ENCODE results near the gene GALNT1.

GALNT1 gene

GRCh38 chr18:35616664-35617423 is 35.3 kb downstream of the GALNT1 start:
- no peak overlapping the region for H3K4me3 ChIP-seq (ENCODE audit: low read depth, low read length)

DNA sequence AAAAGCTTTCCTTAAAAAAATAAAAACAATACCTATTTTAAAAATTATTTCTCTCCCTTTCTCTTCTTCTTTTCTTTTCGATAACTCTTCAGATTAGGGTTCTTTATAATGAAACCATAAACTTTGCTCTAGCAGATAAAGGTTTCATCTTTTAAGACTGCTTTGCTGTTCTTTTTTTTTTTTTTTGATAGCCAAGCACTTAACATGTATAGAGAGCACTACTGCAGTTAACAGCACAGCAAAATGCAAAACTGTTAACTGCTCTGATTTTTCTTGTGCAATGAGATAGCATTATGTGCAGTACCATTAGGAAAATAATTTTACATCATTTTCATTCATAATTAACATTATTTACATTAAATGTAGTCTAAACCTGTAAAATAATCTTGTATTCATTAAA is 36.3 kb downstream of the GALNT1 start:
- no peak overlapping the region for H3K4me3 ChIP-seq (ENCODE audit: low read depth, low read length)

- no peak overlapping the region for H3K4me3 ChIP-seq (ENCODE audit: low read depth, low read length)
Observed at GRCh38 chr18:35618289-35618688, 36.7 kb downstream of the GALNT1 start.

DNA sequence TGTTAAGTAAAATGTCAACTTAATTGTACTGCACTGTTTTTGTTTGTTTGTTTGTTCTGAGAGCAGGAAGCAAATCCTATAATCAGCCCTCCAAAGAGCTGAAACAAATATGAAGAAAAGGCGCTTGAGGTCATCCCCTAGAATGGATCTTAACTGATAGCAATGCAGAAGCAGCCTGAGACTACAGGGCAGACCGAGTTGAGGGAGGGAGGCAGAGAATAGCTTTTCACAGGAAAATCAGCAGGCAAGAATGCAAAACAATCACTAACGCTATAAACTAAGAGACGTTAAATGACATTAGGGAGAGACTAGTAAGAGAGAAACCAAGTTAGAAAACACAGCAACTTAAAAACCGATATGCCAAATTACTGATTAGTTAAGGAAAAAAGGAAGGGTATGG is 37.2 kb downstream of the GALNT1 start:
- H3K4me3 ChIP-seq (ENCODE audit: low read depth, low read length), result no peak overlapping the region

DNA sequence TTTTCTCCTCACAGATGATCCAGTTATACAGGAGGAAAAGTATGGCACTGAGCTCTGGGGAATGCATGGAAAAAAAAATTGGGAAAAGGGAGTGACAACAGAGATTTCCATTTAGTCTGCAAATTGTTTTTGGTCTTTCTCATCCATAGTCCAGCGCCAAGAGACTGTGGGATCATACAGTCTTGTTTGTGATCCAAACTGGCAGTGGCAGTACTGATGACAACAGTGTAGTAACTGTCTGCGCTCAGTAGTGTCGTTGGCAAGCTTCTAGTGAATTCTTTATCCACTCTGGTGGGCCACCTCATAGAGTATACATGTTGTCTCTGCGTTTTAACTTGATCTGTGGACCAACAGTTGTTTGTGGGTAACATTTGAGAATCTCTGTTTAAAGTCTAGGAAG is 37.9 kb downstream of the GALNT1 start:
- H3K4me3 ChIP-seq (ENCODE audit: low read depth, low read length), result no peak overlapping the region

GRCh38 chr18:35619941-35620340 is 38.4 kb downstream of the GALNT1 start:
- no peak overlapping the region for H3K4me3 ChIP-seq (ENCODE audit: low read depth, low read length)

DNA sequence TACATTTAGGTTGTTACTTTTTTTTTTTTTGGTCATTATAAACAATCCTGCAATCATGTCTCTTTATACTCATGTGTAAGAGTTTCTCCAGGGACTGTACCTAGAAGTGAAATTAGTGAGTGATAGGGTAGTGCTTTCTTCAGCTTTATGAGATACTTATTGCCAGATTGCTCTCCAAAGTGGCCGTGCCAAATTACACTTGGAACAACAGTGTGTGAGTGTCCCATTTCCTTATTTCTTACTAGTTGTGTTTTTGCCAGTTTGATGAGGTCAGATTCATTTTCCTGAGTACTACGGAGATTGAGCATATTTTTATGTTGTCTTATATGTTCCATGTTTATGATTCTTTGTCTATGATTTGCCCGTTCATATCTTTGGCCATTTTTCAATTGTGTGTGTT is 39.2 kb downstream of the GALNT1 start:
- no peak overlapping the region for H3K4me3 ChIP-seq (ENCODE audit: low read depth, low read length)

- H3K4me3 ChIP-seq (ENCODE audit: low read depth, low read length), result no peak overlapping the region
Observed at GRCh38 chr18:35623255-35623654, 41.7 kb downstream of the GALNT1 start.

GRCh38 chr18:35624146-35624545 is 42.6 kb downstream of the GALNT1 start:
- H3K4me3 ChIP-seq (ENCODE audit: low read depth, low read length), result no peak overlapping the region

DNA sequence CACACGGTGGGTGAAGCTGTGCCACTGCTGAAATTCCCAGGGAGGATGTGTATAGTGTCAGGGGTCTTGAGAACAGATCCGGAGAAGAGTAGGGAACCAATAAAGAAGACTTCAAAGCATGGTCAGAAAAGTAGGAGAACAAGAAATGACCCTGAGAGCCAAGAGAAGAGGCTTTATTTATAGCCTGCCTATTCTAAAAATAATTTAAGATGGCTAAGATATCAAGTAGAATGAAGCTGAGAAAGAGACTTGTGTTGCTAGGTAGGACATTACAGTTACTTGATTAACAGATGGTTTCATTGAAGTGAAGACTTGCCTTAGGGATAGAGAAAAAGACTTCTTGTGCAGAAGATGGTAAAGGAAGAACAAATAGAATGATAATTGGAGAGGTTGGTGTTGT is 43.7 kb downstream of the GALNT1 start:
- H3K4me3 ChIP-seq (ENCODE audit: low read depth, low read length), result no peak overlapping the region

GRCh38 chr18:35633761-35634160 is 52.2 kb downstream of the GALNT1 start:
- H3K4me3 ChIP-seq (ENCODE audit: low read depth, low read length), result no peak overlapping the region

GRCh38 chr18:35634323-35634722 is 52.8 kb downstream of the GALNT1 start:
- no peak overlapping the region for H3K4me3 ChIP-seq (ENCODE audit: low read depth, low read length)

DNA sequence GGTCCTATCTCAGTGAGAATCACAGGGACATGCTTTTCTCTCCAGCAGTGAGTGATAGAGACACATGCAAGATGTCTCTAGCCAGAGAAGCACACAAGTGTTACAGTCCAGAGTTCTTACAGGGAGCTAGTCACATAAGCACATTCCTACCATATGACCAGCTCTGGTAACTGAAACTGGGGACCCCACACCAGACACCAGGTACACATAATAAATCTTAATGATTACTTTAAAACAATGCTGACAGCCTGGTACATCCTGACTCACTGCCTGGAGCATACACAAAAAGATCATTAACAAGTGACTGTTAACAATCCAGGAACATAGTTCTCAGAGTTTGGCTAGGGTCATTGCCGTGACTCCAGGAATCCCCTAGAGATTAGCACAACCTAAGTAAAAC is 53.6 kb downstream of the GALNT1 start:
- no peak overlapping the region for H3K4me3 ChIP-seq (ENCODE audit: low read depth, low read length)

DNA sequence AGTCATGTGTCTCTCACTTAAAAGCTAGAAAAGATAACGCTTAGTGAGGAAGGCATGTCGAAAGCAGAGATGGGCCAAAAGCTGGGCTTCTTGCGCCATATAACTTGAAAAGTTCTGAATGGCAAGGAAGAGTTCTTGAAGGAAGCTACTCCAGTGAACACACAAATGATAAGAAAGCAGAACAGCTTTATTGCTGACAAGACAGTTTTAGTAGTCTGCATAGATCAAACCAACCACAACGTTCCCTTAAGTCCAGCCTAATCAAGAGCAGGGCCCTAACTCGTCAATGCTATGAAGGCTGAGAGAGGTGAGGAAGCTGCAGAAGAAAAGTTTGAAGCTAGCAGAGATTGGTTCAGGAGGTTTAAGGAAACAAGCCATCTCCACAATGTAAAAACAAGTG is 55.7 kb downstream of the GALNT1 start:
- H3K4me3 ChIP-seq (ENCODE audit: low read depth, low read length), result no peak overlapping the region

DNA sequence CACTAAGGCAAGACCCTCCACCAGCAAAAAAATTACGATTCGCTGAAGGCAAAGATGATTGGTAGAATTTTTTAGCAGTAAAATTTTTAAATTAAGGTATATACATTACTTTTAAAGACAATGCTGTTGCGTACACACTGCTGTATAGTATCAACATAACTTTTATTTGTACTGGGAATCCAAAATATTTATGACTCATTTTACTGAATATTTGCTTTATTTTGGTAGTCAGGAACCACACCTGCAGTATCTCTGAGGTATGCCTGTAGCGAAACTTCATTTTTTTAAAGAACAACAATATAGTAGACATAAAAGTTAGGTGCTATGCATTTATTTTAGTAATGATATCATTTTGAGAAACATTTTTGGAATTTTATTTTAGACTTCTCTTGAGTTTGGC is 57.8 kb downstream of the GALNT1 start:
- H3K4me3 ChIP-seq (ENCODE audit: low read depth, low read length), result no peak overlapping the region

GRCh38 chr18:35641467-35641866 is 59.9 kb downstream of the GALNT1 start:
- no peak overlapping the region for H3K4me3 ChIP-seq (ENCODE audit: low read depth, low read length)

DNA sequence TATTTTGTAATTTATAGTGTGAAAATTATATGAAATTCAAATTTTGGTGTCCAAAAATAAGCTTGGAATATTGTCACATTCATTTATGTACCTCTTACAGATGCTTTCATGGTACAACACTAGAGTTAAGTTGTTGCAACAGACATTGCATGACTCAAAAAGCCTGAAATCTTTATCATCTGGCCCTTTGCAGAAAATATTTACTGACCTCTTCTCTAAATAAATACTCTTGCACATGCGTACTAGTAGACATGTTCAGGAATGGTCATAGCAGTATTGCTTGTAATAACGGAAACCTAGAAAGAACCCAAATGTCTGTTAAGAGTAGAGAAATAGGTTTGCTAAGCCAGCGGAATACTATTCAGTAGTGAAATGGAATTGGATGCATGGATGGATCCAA is 60.4 kb downstream of the GALNT1 start:
- H3K4me3 ChIP-seq (ENCODE audit: low read depth, low read length), result no peak overlapping the region

- no peak overlapping the region for H3K4me3 ChIP-seq (ENCODE audit: low read depth, low read length)
Observed at GRCh38 chr18:35642802-35643201, 61.3 kb downstream of the GALNT1 start.

DNA sequence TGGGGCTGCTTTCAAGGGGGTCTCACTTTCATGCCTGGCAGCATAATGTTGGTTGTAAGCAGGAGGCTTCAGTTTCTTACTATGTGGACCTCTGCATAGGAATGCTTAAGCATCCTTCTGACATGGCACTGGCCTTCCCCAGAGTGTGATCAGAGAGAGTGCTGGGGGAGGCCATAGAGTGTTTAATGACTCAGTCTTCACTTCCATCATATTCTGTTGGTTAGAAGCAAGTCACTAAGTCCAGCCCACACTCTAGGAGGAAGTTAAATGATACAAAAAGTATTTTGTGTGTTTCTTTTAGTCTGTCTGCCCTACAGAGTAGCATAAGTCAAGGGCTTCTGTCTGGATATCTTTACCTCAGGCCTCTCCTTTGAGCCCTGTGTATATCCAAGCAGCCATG is 64.9 kb downstream of the GALNT1 start:
- H3K4me3 ChIP-seq (ENCODE audit: low read depth, low read length), result no peak overlapping the region

- no peak overlapping the region for H3K4me3 ChIP-seq (ENCODE audit: low read depth, low read length)
Observed at GRCh38 chr18:35653392-35654135, 72.0 kb downstream of the GALNT1 start.

DNA sequence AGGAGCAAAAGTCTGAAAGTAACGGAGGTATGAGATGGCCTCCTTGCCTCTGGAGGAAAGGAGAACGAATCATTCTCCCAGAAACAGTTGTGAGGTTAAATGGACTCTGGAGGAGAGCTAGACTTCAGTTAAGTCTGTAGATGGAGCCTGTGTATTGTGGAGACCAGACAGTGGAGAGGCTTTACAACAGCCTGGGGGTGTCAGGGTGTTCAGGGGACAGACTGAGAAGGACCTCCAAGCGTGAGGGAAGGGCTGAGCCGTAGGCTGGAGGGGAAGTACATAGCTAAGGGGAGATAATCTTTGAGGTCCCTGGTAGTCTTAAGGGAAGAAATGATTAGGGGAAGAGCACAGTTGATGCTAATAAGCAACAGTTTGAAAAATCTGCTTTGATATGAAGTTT is 76.6 kb downstream of the GALNT1 start:
- no peak overlapping the region for H3K4me3 ChIP-seq (ENCODE audit: low read depth, low read length)

DNA sequence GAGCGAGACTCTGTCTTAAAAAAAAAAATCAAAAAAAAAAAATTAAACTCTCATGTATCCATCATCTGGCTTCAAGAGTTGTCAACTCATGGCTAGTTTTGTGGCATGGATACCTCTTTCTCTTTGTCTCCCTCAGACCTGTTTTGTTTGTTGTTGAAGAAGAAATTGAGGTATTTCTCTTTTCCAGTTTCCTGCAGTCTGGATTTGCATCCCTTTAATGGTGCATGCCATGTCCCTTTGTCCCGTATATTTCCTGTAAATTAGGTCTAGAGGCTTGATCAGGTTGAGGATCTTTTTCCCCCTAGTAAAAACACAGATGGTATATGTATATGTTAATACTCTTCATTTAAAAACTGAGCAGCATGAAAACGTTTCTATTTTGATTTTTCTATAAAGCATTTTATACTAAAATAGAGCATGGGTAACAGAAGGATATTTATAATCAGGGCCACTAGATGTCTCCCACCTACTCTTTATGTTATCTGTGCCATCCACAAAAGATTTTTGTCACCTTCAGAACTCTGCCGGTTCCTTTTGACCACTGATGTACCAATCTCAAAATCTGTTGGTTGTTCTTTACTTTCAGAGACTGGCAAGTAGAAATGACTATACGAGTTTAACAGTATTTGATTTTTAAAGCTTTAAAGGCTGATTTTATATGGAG is 80.1 kb downstream of the GALNT1 start:
- no peak overlapping the region for H3K4me3 ChIP-seq (ENCODE audit: low read depth, low read length)

Measured in iPS-11a (cell line).